ENCODE results near the gene SKAP1.

SKAP1 gene

GRCh38 chr17:48100160-48100559 lies 329.9 kb downstream of the SKAP1 start:
- peak overlapping the region; percentile 92 for H3K4me3 ChIP-seq (replicated peaks; ENCODE audit: low read depth, low read length)
- DNase-seq (ENCODE audit: extremely low read depth, low read depth): no peak
- TF ChIP-seq CTCF (IDR thresholded peaks at IDR 0.05; ENCODE audit: low read depth, low read length, missing control alignments): no peak

- TF ChIP-seq CTCF (IDR thresholded peaks at IDR 0.05; ENCODE audit: low read depth, low read length, missing control alignments): no peak
- no peak overlapping the region for H3K4me3 ChIP-seq (replicated peaks; ENCODE audit: low read depth, low read length)
- DNase-seq (ENCODE audit: extremely low read depth, low read depth): no peak
These were observed 334.4 kb downstream of the SKAP1 start for GRCh38 chr17:48095611-48096010.

- no peak overlapping the region for H3K4me3 ChIP-seq (replicated peaks; ENCODE audit: low read depth, low read length)
- no peak for TF ChIP-seq CTCF (IDR thresholded peaks at IDR 0.05; ENCODE audit: low read depth, low read length, missing control alignments)
- no peak for DNase-seq (ENCODE audit: extremely low read depth, low read depth)
These were observed 336.5 kb downstream of the SKAP1 start for GRCh38 chr17:48093341-48094045.

GRCh38 chr17:48084932-48085331 lies 345.1 kb downstream of the SKAP1 start:
- no peak for DNase-seq (ENCODE audit: extremely low read depth, low read depth)
- no peak overlapping the region for H3K4me3 ChIP-seq (replicated peaks; ENCODE audit: low read depth, low read length)
- no peak for TF ChIP-seq CTCF (IDR thresholded peaks at IDR 0.05; ENCODE audit: low read depth, low read length, missing control alignments)

Measured in HFF-Myc (cell line).